ENCODE measurements around the gene PID1.

The PID1 gene

GRCh38 chr2:229270551-229271410 lies at the start of gene PID1:
Gene PID1, minus strand, starts transcription at chr2:229271287. Its CDS starts 244 bp downstream, at chr2:229271043.
- peak; percentile 22 for DNase-seq (ENCODE audit: low read depth, low spot score)

- no peak for DNase-seq (ENCODE audit: low read depth, low spot score)
Observed at GRCh38 chr2:229319558-229319957, 48.5 kb upstream of the PID1 start.

- DNase-seq (ENCODE audit: low read depth, low spot score), result no peak
Observed at GRCh38 chr2:229314117-229314516, 43.0 kb upstream of the PID1 start.

- DNase-seq (ENCODE audit: low read depth, low spot score), result no peak
Observed at GRCh38 chr2:229313591-229313990, 42.5 kb upstream of the PID1 start.

GRCh38 chr2:229301237-229301636 lies 30.1 kb upstream of the PID1 start:
- no peak for DNase-seq (ENCODE audit: low read depth, low spot score)

GRCh38 chr2:229300790-229301189 lies 29.7 kb upstream of the PID1 start:
- no peak for DNase-seq (ENCODE audit: low read depth, low spot score)

- DNase-seq (ENCODE audit: low read depth, low spot score), result no peak
Observed at GRCh38 chr2:229300371-229300770, 29.3 kb upstream of the PID1 start.

GRCh38 chr2:229297247-229297646 lies 26.2 kb upstream of the PID1 start:
- DNase-seq (ENCODE audit: low read depth, low spot score), result no peak

GRCh38 chr2:229296536-229296935 lies 25.4 kb upstream of the PID1 start:
- no peak for DNase-seq (ENCODE audit: low read depth, low spot score)

- no peak for DNase-seq (ENCODE audit: low read depth, low spot score)
Observed at GRCh38 chr2:229296016-229296415, 24.9 kb upstream of the PID1 start.

GRCh38 chr2:229287823-229288222 lies 16.7 kb upstream of the PID1 start:
- DNase-seq (ENCODE audit: low read depth, low spot score), result no peak

- no peak for DNase-seq (ENCODE audit: low read depth, low spot score)
Observed at GRCh38 chr2:229282758-229283546, 11.9 kb upstream of the PID1 start.

GRCh38 chr2:229279516-229279915 lies 8.4 kb upstream of the PID1 start:
- DNase-seq (ENCODE audit: low read depth, low spot score), result no peak

- no peak for DNase-seq (ENCODE audit: low read depth, low spot score)
Observed at GRCh38 chr2:229275506-229275905, 4.4 kb upstream of the PID1 start.

- peak; percentile 79 for DNase-seq (ENCODE audit: low read depth, low spot score)
Observed at GRCh38 chr2:229273723-229274338, 2.7 kb upstream of the PID1 start.

GRCh38 chr2:229273006-229273722 lies 2.1 kb upstream of the PID1 start:
- no peak for DNase-seq (ENCODE audit: low read depth, low spot score)

GRCh38 chr2:229269941-229270340 lies 1.1 kb downstream of the PID1 start:
- DNase-seq (ENCODE audit: low read depth, low spot score), result no peak

- no peak for DNase-seq (ENCODE audit: low read depth, low spot score)
Observed at GRCh38 chr2:229269146-229269545, 1.9 kb downstream of the PID1 start.

- no peak for DNase-seq (ENCODE audit: low read depth, low spot score)
Observed at GRCh38 chr2:229268626-229269025, 2.5 kb downstream of the PID1 start.

- no peak for DNase-seq (ENCODE audit: low read depth, low spot score)
Observed at GRCh38 chr2:229267080-229267479, 4.0 kb downstream of the PID1 start.

- no peak for DNase-seq (ENCODE audit: low read depth, low spot score)
Observed at GRCh38 chr2:229265727-229266126, 5.4 kb downstream of the PID1 start.

- DNase-seq (ENCODE audit: low read depth, low spot score), result no peak
Observed at GRCh38 chr2:229261599-229261998, 9.5 kb downstream of the PID1 start.

Measured in ELF-1 (cell line).